Stimulated activated CD8-positive, alpha-beta memory T cell treated with anti-CD3 and anti-CD28 coated beads, Interleukin-15, amount 100 ng/mL, for 1 hour (primary cell): ENCODE data around the gene ZNF423.
A peak's percentile ranks its signal among the peaks of the same experiment; 100 is the strongest.

Experiments
- DNase-seq: peaks from one replicate; pipeline ENCODE4 v3.0.0-alpha.2; 2020; ENCODE audit warnings: low read depth

The ZNF423 gene

GRCh38 chr16:49869731-49870130 is 13.8 kb upstream of the ZNF423 start:
- DNase-seq = no peak

- no peak for DNase-seq
These were observed 12.1 kb upstream of the ZNF423 start for GRCh38 chr16:49867796-49868668.

GRCh38 chr16:49867234-49867633 is 11.3 kb upstream of the ZNF423 start:
- no peak for DNase-seq

DNA sequence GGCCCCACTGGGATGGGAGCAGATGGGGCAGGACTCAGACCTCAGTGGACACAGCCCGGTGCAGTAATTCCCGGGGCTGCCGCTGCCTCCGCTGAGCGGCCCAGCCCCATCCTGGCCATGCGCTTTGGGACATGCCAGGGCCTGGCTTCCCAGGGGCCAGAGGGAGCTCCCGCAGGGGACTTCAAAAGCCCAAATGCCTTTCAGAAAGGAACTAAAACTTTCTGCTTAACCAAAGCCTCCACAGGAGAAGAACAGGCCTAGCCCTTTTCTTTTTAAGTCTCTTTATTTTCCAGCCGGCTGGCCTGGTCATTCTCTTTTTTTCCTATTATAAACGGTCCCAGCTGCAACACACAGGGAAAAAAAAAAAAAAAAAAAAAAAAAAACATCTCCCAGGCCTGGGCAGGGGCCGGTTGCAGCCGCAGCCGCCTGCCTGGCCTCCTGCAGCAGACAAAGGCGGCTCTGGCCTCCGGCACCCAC is 10.7 kb upstream of the ZNF423 start:
- DNase-seq = no peak

DNA sequence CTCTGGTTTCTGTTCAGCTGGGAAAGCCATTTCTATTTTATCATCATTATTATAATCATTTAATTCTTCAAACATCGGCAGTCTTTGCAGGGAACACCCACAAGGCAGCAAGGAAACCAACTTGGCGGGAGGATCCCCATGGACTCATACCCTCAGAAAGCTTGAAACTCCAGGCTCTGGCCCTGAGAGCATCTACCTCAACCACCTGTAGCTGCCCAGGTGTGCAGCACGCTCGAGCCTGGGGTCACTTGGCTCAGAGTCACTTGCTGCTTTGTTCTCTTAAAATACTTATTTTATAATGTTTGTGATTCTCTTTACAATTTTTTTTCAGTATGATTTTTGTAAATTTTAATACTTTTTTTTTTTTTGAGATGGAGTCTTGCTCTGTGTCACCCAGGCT is 6.8 kb upstream of the ZNF423 start:
- no peak for DNase-seq

GRCh38 chr16:49861299-49861698 is 5.4 kb upstream of the ZNF423 start:
- no peak for DNase-seq

DNA sequence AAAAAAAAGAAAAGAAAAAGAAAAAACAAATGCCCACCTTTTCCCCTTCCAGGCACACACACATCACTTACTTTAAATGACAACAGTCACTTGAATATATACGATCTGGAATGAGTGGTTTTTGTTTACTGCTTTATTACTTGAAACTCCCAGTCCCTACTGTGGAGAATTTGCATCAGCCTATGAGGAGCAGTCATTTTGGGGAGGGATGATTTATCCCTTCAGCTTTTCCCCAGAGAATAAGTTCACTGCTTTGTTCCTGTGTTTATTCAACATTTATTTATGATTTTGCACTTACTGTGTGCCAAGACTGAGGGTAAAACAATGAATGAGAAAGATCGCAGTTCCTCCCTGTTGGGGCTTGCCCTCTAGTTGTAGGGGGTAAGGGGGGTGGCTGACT is 4.7 kb upstream of the ZNF423 start:
- no peak for DNase-seq

DNA sequence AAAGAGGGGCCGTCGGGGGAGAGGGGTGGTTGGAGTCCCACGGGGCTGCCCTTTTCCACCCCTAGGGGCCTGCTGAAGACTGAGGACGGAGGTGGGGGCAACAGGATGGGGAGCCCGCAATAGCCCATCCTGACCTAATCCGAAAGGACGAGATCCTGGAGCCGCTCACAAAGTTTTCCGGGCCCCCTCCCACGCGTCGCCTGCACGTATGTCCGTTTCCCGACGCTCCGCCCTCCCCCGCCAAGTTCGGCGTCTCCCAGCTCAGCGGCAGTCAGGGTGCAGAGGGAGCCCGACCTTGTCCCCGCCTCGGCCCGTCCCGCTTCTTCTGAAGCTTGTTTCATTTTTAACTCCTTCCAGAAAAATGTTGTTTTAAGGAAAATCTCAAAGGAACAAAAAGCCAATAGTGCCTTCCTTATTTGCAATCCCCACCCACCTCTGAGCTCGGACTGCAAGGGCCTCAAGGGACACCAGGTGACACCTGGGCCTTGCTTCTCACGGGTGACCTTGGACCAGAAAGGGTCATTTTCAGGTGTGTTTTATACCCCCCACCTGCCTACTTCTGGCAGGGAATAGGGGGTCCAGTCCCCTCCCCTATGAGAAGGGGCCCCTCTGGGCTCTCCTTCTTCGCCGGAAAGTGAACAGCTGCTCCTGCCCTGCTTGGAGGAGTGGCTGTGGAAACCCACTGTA is 3.4 kb upstream of the ZNF423 start:
- DNase-seq = no peak

GRCh38 chr16:49858200-49859124 is 2.5 kb upstream of the ZNF423 start:
- no peak for DNase-seq

DNA sequence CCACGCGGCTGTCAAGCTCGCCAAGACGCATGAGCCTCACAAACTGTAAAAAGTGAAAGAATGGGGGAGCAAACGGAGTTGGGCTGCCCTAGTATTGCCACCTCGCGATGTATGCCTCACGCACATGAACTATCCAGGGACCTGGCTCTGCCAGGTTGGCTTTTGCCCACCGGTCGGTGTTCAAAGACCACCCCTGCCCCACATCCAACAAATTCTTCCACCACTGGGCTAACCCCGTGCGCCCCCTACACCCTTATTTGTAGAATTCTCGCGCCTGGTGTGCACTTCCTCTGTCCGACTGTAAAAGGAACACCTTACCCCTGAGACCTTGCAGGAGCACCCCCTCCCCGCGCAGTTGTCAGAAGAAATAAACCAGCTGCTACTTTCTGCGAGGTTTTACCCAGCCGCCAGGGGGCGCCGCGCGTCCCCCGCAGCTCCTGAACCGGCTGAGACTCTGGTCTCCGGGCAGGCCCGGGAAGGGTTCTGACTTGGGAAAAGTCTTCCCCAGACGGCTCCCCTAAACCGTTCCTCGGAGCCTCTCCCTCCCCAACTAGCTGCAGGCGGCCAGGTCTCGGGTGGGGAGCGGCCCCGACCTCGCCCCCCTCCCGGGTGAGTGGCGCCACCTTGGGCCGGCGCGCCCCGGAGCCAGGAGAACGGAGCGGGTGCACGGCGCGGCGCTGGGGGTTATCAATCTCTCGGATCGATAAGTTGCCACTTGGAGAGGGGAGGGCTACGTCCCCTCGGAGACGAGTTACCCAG is 1.7 kb upstream of the ZNF423 start:
- DNase-seq = no peak

DNA sequence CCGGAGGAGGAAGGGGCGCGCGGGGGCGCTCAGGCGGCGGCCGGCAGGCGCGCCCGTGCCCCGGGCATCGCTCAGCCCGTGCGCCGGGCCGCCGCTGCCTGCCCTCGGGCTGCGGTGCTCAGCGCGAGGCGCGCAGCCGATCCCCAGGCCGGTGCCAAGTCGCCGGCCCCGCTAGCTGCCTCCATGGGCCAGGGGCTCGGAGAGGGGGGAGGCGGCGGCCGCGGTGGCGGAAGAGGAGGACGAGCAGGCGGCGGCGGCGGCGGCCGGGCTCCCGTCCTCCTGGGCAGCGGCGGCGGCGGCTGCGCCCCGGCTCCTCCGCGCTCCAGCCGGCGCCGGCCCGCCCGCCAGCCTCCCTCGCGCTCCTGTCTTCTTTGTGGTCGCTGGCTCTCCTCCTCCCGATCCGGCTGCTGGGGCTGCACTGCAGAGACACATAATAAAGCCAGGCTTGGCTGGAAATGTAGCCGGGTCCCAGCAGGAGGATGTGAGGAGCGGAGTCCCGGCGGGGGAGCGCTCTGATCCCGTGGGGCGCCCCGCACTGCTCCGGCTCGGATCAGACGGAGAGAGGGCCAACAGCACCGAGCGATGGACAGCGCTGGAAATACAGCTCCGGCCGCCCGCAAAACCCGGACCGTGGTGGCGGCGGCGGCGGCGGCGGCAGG is 889 bp upstream of the ZNF423 start:
- no peak for DNase-seq

DNA sequence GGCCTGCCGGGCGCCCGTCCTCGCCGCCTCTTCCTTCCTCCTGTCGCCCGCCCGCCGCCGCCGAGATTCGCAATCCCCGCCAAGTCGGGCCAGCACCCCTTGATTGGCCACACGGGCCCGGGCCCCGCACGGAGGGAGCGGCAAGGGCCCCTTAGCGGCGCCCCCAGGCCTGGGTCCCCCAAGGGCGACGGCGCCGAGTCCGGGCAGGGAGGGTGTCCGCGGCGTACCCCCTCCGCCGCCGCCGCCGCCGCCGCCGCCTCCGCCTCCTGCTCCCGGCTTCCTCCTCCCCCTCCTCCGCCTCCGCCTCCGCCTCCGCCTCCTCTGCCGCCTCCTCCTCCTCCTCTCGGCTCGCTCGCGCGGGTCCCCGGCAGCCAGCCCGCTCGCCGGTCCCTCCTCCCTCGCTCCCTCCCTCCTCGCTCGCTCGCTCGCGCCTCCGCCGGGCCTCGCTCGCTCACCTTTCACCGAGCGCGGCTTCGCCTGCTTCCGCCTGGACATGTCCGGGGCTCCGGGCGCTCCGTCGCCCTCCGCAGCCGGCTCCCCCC is 561 bp downstream of the ZNF423 start:
- DNase-seq = peak; percentile 32

DNA sequence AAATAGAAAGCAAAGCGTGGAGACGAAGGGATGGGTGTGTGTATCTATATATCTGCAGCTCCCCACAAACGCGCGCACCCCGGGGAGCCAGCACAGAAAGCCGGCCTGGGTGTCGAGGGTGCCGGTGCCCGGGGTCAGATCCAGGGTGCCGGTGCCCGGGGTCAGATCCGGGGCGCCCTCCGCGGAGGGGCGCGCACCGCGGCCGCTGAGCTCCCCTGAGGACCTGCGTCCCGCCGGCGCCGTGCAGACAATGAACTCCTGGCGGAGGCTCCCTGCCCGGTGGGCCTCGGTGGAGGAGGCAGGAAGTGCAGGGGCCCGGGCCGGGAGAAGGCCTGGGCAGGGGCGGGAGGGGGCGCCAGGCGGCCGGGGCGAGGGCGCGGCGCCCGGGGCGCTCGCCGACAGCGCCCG is 1.1 kb downstream of the ZNF423 start:
- no peak for DNase-seq

- no peak for DNase-seq
These were observed 1.6 kb downstream of the ZNF423 start for GRCh38 chr16:49854188-49854795.

DNA sequence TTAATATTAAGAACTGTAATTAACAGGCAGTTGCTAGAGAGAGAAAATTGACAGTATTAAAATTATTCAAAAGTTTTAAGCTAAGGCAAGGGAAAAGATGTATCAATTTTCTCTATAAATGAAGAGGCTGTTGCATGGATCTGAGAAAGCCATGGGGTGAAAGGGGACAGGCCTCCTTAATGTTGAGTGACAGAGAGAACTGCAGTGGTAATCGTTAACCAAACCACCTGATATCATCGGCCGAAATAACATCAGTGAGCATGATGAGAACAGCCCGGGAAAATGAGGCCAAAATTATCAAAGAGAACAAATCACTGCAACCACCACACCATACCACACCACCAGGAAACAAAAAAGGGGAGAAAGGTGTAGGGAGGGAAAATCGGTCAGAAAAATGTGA is 3.6 kb downstream of the ZNF423 start:
- no peak for DNase-seq

- DNase-seq = no peak
These were observed 4.5 kb downstream of the ZNF423 start for GRCh38 chr16:49851468-49851787.

- no peak for DNase-seq
These were observed 5.1 kb downstream of the ZNF423 start for GRCh38 chr16:49850558-49851467.

DNA sequence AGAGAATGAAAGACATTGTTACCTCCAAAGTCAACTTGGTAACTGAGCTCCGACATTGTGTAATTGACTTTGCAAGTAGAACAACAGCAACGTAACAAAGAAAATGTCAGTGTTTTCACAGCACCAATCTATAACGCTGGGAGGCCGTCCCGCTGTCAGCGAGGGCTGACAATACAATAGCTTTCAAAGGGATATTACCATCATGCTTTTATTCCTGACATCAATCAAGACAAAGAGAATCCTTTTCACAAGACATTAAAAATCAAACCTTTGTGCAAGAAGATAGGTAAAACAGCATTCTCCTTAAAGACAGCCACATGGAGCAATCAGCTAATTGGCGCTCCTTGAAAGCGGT is 6.2 kb downstream of the ZNF423 start:
- no peak for DNase-seq

DNA sequence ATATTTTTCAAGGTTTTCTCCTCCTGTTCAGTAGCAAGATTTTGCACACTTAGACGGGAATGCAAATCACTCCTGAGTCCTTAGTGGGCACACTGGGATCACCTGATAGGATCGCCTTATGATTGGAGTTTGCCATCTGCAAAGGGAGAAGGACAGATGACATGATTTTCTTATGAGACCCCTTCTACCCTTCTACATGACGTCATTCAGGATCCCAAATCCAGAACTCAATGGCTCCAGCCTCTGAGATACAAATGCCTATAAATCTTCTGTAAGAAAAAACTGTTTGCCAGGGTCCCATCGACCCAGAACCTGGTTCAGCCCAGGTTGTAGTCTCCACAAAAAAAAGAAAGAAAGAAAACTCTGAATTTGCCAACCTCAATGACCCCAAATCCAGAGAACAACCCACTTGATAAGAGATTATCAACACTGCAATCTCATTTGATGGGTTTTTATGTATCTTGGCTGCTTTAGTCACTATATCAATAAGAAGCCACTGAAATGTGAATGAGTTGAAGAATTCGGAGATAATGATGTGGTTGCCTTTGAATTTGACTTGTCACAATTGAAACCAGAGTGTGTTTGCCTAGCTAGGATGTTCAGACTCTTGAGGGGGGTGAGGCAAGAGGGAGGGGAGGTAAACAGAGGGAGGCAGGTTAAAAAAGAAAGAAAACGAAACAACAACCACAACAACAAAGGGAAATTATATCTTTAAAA is 6.7 kb downstream of the ZNF423 start:
- DNase-seq = no peak
